ENCODE measurements around the gene INPP5F.
A peak's percentile ranks its signal among the peaks of the same experiment; 100 is the strongest.
"Not testable (repeated sequence)": the region's sequence is repeated elsewhere in the genome, so short reads cannot be mapped to it uniquely, and the experiment has no call there.

The INPP5F gene

GRCh38 chr10:119827430-119827829, 101.6 kb downstream of the INPP5F start:
- DNase-seq: no peak

GRCh38 chr10:119829429-119829828, 103.6 kb downstream of the INPP5F start:
- DNase-seq: no peak

- no peak for DNase-seq
These were observed 105.0 kb downstream of the INPP5F start for GRCh38 chr10:119830851-119831250.

- DNase-seq: peak; percentile 27
These were observed 105.8 kb downstream of the INPP5F start for GRCh38 chr10:119831656-119832055.

- DNase-seq: no peak
These were observed 107.1 kb downstream of the INPP5F start for GRCh38 chr10:119832951-119833350.

GRCh38 chr10:119834188-119834587, 108.3 kb downstream of the INPP5F start:
- no peak for DNase-seq

GRCh38 chr10:119845656-119846055, 119.8 kb downstream of the INPP5F start:
- no peak for DNase-seq

GRCh38 chr10:119849031-119849789, 123.4 kb downstream of the INPP5F start:
- DNase-seq: no peak

- DNase-seq: no peak
These were observed 124.1 kb downstream of the INPP5F start for GRCh38 chr10:119849944-119850343.

- no peak for DNase-seq
These were observed 126.4 kb downstream of the INPP5F start for GRCh38 chr10:119852277-119852676.

GRCh38 chr10:119852822-119853221, 127.0 kb downstream of the INPP5F start:
- no peak for DNase-seq

GRCh38 chr10:119853574-119853973, 127.7 kb downstream of the INPP5F start:
- DNase-seq: no peak

GRCh38 chr10:119858063-119858462, 132.2 kb downstream of the INPP5F start:
- DNase-seq: no peak

- peak; percentile 49 for DNase-seq
These were observed 133.8 kb downstream of the INPP5F start for GRCh38 chr10:119859420-119860258.

- no peak for DNase-seq
These were observed 135.2 kb downstream of the INPP5F start for GRCh38 chr10:119860866-119861607.

- no peak for DNase-seq
These were observed 136.7 kb downstream of the INPP5F start for GRCh38 chr10:119862524-119862923.

- no peak for DNase-seq
These were observed 138.2 kb downstream of the INPP5F start for GRCh38 chr10:119863951-119864565.

GRCh38 chr10:119865699-119866240, 139.9 kb downstream of the INPP5F start:
- DNase-seq: no peak

GRCh38 chr10:119867317-119867716, 141.5 kb downstream of the INPP5F start:
- DNase-seq: no peak

- not testable (repeated sequence) for DNase-seq
These were observed 143.5 kb downstream of the INPP5F start for GRCh38 chr10:119869398-119869797.

GRCh38 chr10:119871881-119872609, 146.2 kb downstream of the INPP5F start:
- DNase-seq: peak; percentile 14

- no peak for DNase-seq
These were observed 146.7 kb downstream of the INPP5F start, which contains the start of gene MCMBP for GRCh38 chr10:119872610-119872859. Gene MCMBP, minus strand, starts transcription at chr10:119872843. Its CDS starts 259 bp downstream, at chr10:119872584.
